A673 (cell line): ENCODE results near the gene BBS5.

Source experiments
- CTCF ChIP-seq: fragments of 300-800, 200-600 bp; sonication (generic); conservative IDR thresholded peaks from 2 replicates; pipeline ENCODE4 v1.5.1; 2017; ENCODE audit warnings: low read depth, mild to moderate bottlenecking, antibody characterized with exemption, low read length, moderate library complexity, mixed read lengths
- EZH2 ChIP-seq: fragments of 200-600 bp; sonication (generic); IDR thresholded peaks from 2 replicates; pipeline ENCODE4 v1.6.1; 2017; ENCODE audit warnings: borderline replicate concordance, low read depth, mild to moderate bottlenecking, mixed read lengths, antibody characterized with exemption, low read length; ENCODE audit not compliant: poor library complexity, severe bottlenecking

GRCh38 chr2:169452080-169452479, 27.2 kb upstream of the BBS5 start:
- TF ChIP-seq CTCF (peak; percentile 65), EZH2 (no peak)
